Measurements from ENCODE around the gene TEX51.

The TEX51 gene

DNA sequence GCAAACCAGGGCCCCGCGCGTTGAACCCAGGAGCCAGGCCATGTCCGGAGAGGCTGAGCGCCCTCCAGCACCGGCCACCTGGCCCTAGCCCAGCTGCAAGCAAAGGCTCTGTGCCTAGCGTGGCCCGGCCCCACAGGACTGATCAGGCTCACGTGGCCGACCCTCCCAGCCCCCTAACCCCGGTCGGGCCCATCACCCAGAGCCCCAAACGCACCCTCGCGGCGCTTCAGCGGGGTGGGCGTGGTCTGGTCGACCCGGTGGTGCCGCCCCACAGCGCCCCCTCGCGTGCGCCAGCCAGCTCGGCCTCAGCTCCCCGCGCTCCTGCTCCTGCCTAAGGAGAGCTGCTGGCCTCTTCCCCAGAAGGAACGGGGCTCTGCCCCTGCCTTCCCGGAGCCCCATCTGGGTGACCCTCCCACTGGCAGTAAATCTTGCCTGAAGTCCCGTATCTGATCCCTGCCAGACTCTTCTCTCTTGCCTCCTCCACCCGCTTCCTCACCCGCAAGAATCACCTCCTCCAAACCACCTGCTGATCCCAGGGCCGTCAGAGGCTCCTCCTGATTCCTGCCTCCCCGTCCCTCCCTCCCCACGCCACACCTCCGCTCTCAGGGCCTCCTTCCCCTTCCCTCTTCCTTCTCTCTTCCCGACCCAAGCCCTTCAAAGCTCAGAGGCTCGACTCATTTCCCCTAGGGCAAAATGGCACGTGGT, 12.3 kb upstream of the TEX51 start (continued):
- TF ChIP-seq SCRT2 (tag by site-specific recombination; IDR thresholded peaks at IDR 0.05) (peak; percentile 98), ZNF791 (tag by site-specific recombination; IDR thresholded peaks at IDR 0.05) (no peak), ZNF548 (tag by site-specific recombination; IDR thresholded peaks at IDR 0.05) (no peak), ZNF670 (tag by site-specific recombination; IDR thresholded peaks at IDR 0.05; ENCODE audit: low read depth) (no peak), ZNF664 (tag by site-specific recombination; IDR thresholded peaks at IDR 0.05) (no peak), ZNF335 (tag by site-specific recombination; conservative IDR thresholded peaks at IDR 0.05) (peak; percentile 50; the same call in 1 of the 2 replicates), ZNF37A (tag by site-specific recombination; IDR thresholded peaks at IDR 0.05) (no peak), ZBTB20 (tag by site-specific recombination; IDR thresholded peaks at IDR 0.05) (peak; percentile 78), BCL11B (tag by site-specific recombination; IDR thresholded peaks at IDR 0.05; ENCODE audit: low read depth) (no peak), OVOL3 (tag by site-specific recombination; IDR thresholded peaks at IDR 0.05) (no peak), ZNF169 (tag by site-specific recombination; IDR thresholded peaks at IDR 0.05) (no peak), ZNF473 (tag by site-specific recombination; IDR thresholded peaks at IDR 0.05) (no peak), ZBTB7A (tag by site-specific recombination; IDR thresholded peaks at IDR 0.05; ENCODE audit: low read depth) (no peak), ZNF521 (tag by site-specific recombination; IDR thresholded peaks at IDR 0.05) (no peak), ZNF16 (tag by site-specific recombination; IDR thresholded peaks at IDR 0.05; ENCODE audit: low read depth) (no peak), ZNF501 (tag by site-specific recombination; IDR thresholded peaks at IDR 0.05) (0 out of 2 replicates have a peak, but pooled peaks have one; percentile 41), GLI4 (tag by site-specific recombination; IDR thresholded peaks at IDR 0.05) (no peak), ZNF394 (tag by site-specific recombination; IDR thresholded peaks at IDR 0.05; ENCODE audit: borderline replicate concordance) (peak; percentile 87; the same call in 1 of the 2 replicates), YY2 (tag by site-specific recombination; IDR thresholded peaks at IDR 0.05) (no peak), ZNF529 (tag by site-specific recombination; IDR thresholded peaks at IDR 0.05; ENCODE audit: insufficient replicate concordance) (no peak), ZSCAN16 (tag by site-specific recombination; IDR thresholded peaks at IDR 0.05) (no peak), ZNF274 (IDR thresholded peaks at IDR 0.05; ENCODE audit: low read length) (no peak), ZNF274 (tag by site-specific recombination; IDR thresholded peaks at IDR 0.05; ENCODE audit: borderline replicate concordance) (no peak), ZNF561 (tag by site-specific recombination; IDR thresholded peaks at IDR 0.05; ENCODE audit: borderline replicate concordance) (no peak), ZNF558 (tag by site-specific recombination; IDR thresholded peaks at IDR 0.05) (no peak), ZNF292 (tag by site-specific recombination; IDR thresholded peaks at IDR 0.05; ENCODE audit: borderline replicate concordance, low read depth) (no peak), ZNF677 (tag by site-specific recombination; IDR thresholded peaks at IDR 0.05) (no peak), ZNF776 (tag by site-specific recombination; IDR thresholded peaks at IDR 0.05; ENCODE audit: borderline replicate concordance) (no peak), ZXDB (tag by site-specific recombination; IDR thresholded peaks at IDR 0.05) (no peak), ZNF155 (tag by site-specific recombination; IDR thresholded peaks at IDR 0.05) (no peak), ZNF610 (tag by site-specific recombination; IDR thresholded peaks at IDR 0.05; ENCODE audit: borderline replicate concordance) (no peak)
- TF ChIP-seq, protein P1, sequence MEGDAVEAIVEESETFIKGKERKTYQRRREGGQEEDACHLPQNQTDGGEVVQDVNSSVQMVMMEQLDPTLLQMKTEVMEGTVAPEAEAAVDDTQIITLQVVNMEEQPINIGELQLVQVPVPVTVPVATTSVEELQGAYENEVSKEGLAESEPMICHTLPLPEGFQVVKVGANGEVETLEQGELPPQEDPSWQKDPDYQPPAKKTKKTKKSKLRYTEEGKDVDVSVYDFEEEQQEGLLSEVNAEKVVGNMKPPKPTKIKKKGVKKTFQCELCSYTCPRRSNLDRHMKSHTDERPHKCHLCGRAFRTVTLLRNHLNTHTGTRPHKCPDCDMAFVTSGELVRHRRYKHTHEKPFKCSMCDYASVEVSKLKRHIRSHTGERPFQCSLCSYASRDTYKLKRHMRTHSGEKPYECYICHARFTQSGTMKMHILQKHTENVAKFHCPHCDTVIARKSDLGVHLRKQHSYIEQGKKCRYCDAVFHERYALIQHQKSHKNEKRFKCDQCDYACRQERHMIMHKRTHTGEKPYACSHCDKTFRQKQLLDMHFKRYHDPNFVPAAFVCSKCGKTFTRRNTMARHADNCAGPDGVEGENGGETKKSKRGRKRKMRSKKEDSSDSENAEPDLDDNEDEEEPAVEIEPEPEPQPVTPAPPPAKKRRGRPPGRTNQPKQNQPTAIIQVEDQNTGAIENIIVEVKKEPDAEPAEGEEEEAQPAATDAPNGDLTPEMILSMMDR (tag by site-specific recombination; IDR thresholded peaks at IDR 0.05) = peak; percentile 91
- TF ChIP-seq, protein P2, sequence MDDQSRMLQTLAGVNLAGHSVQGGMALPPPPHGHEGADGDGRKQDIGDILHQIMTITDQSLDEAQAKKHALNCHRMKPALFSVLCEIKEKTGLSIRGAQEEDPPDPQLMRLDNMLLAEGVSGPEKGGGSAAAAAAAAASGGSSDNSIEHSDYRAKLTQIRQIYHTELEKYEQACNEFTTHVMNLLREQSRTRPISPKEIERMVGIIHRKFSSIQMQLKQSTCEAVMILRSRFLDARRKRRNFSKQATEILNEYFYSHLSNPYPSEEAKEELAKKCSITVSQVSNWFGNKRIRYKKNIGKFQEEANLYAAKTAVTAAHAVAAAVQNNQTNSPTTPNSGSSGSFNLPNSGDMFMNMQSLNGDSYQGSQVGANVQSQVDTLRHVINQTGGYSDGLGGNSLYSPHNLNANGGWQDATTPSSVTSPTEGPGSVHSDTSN (CRISPR knock-in tag; IDR thresholded peaks at IDR 0.05) = no peak
- TF ChIP-seq, protein P3, sequence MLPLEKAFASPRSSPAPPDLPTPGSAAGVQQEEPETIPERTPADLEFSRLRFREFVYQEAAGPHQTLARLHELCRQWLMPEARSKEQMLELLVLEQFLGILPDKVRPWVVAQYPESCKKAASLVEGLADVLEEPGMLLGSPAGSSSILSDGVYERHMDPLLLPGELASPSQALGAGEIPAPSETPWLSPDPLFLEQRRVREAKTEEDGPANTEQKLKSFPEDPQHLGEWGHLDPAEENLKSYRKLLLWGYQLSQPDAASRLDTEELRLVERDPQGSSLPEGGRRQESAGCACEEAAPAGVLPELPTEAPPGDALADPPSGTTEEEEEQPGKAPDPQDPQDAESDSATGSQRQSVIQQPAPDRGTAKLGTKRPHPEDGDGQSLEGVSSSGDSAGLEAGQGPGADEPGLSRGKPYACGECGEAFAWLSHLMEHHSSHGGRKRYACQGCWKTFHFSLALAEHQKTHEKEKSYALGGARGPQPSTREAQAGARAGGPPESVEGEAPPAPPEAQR (tag by site-specific recombination; IDR thresholded peaks at IDR 0.05) = no peak
- TF ChIP-seq, protein P4, sequence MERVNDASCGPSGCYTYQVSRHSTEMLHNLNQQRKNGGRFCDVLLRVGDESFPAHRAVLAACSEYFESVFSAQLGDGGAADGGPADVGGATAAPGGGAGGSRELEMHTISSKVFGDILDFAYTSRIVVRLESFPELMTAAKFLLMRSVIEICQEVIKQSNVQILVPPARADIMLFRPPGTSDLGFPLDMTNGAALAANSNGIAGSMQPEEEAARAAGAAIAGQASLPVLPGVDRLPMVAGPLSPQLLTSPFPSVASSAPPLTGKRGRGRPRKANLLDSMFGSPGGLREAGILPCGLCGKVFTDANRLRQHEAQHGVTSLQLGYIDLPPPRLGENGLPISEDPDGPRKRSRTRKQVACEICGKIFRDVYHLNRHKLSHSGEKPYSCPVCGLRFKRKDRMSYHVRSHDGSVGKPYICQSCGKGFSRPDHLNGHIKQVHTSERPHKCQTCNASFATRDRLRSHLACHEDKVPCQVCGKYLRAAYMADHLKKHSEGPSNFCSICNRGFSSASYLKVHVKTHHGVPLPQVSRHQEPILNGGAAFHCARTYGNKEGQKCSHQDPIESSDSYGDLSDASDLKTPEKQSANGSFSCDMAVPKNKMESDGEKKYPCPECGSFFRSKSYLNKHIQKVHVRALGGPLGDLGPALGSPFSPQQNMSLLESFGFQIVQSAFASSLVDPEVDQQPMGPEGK (tag by site-specific recombination; IDR thresholded peaks at IDR 0.05) = peak; percentile 56; the same call in 1 of the 2 replicates
- TF ChIP-seq, protein P5, sequence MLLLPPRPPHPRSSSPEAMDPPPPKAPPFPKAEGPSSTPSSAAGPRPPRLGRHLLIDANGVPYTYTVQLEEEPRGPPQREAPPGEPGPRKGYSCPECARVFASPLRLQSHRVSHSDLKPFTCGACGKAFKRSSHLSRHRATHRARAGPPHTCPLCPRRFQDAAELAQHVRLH (tag by site-specific recombination; IDR thresholded peaks at IDR 0.05) = no peak

Data from HEK293 (cell line).